OCI-LY3 (cell line): ENCODE results near the gene TACC2.

Source experiments
- H2AFZ ChIP-seq: fragments of 200-600, 300-600 bp; shearing (Covaris generic); 2 replicates; pipeline ENCODE4 v1.6.0; 2014; ENCODE audit warnings: antibody characterized with exemption, low read depth, low read length
- H3K27ac ChIP-seq: fragments of 200-600, 300-600 bp; sonication (generic); 2 replicates; pipeline ENCODE4 v1.5.1; 2014; ENCODE audit warnings: mild to moderate bottlenecking, low read length, moderate library complexity, mixed read lengths
- H3K27me3 ChIP-seq: fragments of 200-600, 300-600 bp; sonication (generic); 2 replicates; pipeline ENCODE4 v1.6.1; 2014; ENCODE audit warnings: low read depth, low read length, mixed read lengths
- H3K36me3 ChIP-seq: fragments of 200-600, 300-600 bp; sonication (generic); replicated peaks from 2 replicates; pipeline ENCODE3; 2014; ENCODE audit warnings: low read depth, low read length, mixed read lengths
- H3K4me1 ChIP-seq: fragments of 300-600, 200-600 bp; sonication (generic); 2 replicates; pipeline ENCODE4 v1.6.1; 2014; ENCODE audit warnings: low read length, mixed read lengths
- H3K4me2 ChIP-seq: fragments of 200-600, 300-600 bp; sonication (generic); 2 replicates; pipeline ENCODE4 v1.6.1; 2014; ENCODE audit warnings: low read length, mixed read lengths
- H3K4me3 ChIP-seq: fragments of 300-600, 200-600 bp; sonication (generic); 2 replicates; pipeline ENCODE4 v1.5.1; 2014; ENCODE audit warnings: antibody characterized with exemption, mild to moderate bottlenecking, low read length, moderate library complexity
- H3K79me2 ChIP-seq: fragments of 300-600, 200-600 bp; shearing (Covaris generic); 2 replicates; pipeline ENCODE4 v1.6.1; 2014; ENCODE audit warnings: mild to moderate bottlenecking, low read length, mixed read lengths
- H3K9ac ChIP-seq: fragments of 300-600, 200-600 bp; shearing (Covaris generic); 2 replicates; pipeline ENCODE4 v1.6.0; 2014; ENCODE audit warnings: mild to moderate bottlenecking, low read length, moderate library complexity
- H3K9me3 ChIP-seq: fragments of 200-600, 300-600 bp; shearing (Covaris generic); 2 replicates; pipeline ENCODE4 v1.6.1; 2014; ENCODE audit warnings: low read length, mixed read lengths; ENCODE audit not compliant: insufficient read depth
- H4K20me1 ChIP-seq: fragments of 200-600, 300-600 bp; sonication (generic); 2 replicates; pipeline ENCODE4 v1.6.1; 2016; ENCODE audit warnings: low read length, mixed read lengths; ENCODE audit not compliant: insufficient read depth
- CTCF ChIP-seq: fragments of 200-600, 300-600 bp; sonication (generic); IDR thresholded peaks from 2 replicates; pipeline ENCODE4 v1.5.1; 2014; ENCODE audit warnings: antibody characterized with exemption, low read length, low read depth
- EZH2phosphoT487 ChIP-seq: fragments of 200-600 bp; shearing (Covaris generic); IDR thresholded peaks from 2 replicates; pipeline ENCODE4 v1.6.1; 2018; ENCODE audit warnings: antibody characterized with exemption, mixed run types, low read depth

Gene TACC2

GRCh38 chr10:122258136-122259074 is 269.4 kb downstream of the TACC2 start:
- H3K36me3 ChIP-seq, result no peaks in the 10 kb centered on the region
- no peak overlapping the region for H3K4me3 ChIP-seq
- H3K4me2 ChIP-seq, result no peak overlapping the region
- no peaks in the 10 kb centered on the region for H3K9me3 ChIP-seq
- H2AFZ ChIP-seq, result no peak overlapping the region
- no peak overlapping the region for H3K9ac ChIP-seq
- peaks cover 5% of the 10 kb centered on the region for H3K27me3 ChIP-seq
- TF ChIP-seq CTCF (no peak), EZH2phosphoT487 (no peak)
- H3K4me1 ChIP-seq, result no peaks in the 10 kb centered on the region
- H3K27ac ChIP-seq, result no peak overlapping the region
- H4K20me1 ChIP-seq, result no peaks in the 10 kb centered on the region
- H3K79me2 ChIP-seq, result no peaks in the 10 kb centered on the region

- Histone ChIP-seq H3K27me3 (peaks cover 12% of the 10 kb centered on the region), H2AFZ (no peak overlapping the region), H3K4me2 (no peak overlapping the region), H3K4me1 (no peaks in the 10 kb centered on the region), H3K9ac (no peak overlapping the region), H3K9me3 (no peaks in the 10 kb centered on the region), H3K4me3 (no peak overlapping the region), H3K27ac (no peak overlapping the region), H3K79me2 (no peaks in the 10 kb centered on the region), H3K36me3 (no peaks in the 10 kb centered on the region), H4K20me1 (no peaks in the 10 kb centered on the region)
- no peak for TF ChIP-seq EZH2phosphoT487
- no peak for TF ChIP-seq CTCF
Observed at GRCh38 chr10:122259075-122259466, 270.1 kb downstream of the TACC2 start.

GRCh38 chr10:122261584-122261983 is 272.6 kb downstream of the TACC2 start:
- no peak overlapping the region for H3K9ac ChIP-seq
- no peaks in the 10 kb centered on the region for H3K36me3 ChIP-seq
- no peaks in the 10 kb centered on the region for H3K9me3 ChIP-seq
- H3K79me2 ChIP-seq, result no peaks in the 10 kb centered on the region
- peaks cover 13% of the 10 kb centered on the region for H3K27me3 ChIP-seq
- TF ChIP-seq EZH2phosphoT487 (no peak), CTCF (no peak)
- no peak overlapping the region for H2AFZ ChIP-seq
- no peak overlapping the region for H3K4me2 ChIP-seq
- H3K4me3 ChIP-seq, result no peak overlapping the region
- H3K27ac ChIP-seq, result no peak overlapping the region
- peaks cover 9% of the 10 kb centered on the region; the same call in 1 of the 2 replicates for H3K4me1 ChIP-seq
- no peaks in the 10 kb centered on the region for H4K20me1 ChIP-seq

- H2AFZ ChIP-seq, result no peak overlapping the region
- H3K79me2 ChIP-seq, result no peaks in the 10 kb centered on the region
- no peak overlapping the region for H3K4me3 ChIP-seq
- no peak overlapping the region for H3K9ac ChIP-seq
- H3K9me3 ChIP-seq, result no peaks in the 10 kb centered on the region
- no peak for TF ChIP-seq EZH2phosphoT487
- TF ChIP-seq CTCF, result no peak
- no peaks in the 10 kb centered on the region for H4K20me1 ChIP-seq
- no peaks in the 10 kb centered on the region for H3K36me3 ChIP-seq
- H3K27me3 ChIP-seq, result peaks cover 13% of the 10 kb centered on the region
- H3K27ac ChIP-seq, result no peak overlapping the region
- H3K4me2 ChIP-seq, result no peak overlapping the region
- peaks cover 9% of the 10 kb centered on the region; the same call in 1 of the 2 replicates for H3K4me1 ChIP-seq
Observed at GRCh38 chr10:122263971-122264370, 275.0 kb downstream of the TACC2 start.
